Subcutaneous abdominal adipose tissue (tissue), 5 donors: ENCODE results near the gene CNNM4.

Source experiments
- H3K27ac ChIP-seq: one replicate; pipeline ENCODE4 v1.7.0; 2013; ENCODE audit warnings: low read depth, mild to moderate bottlenecking, inconsistent platforms, low read length, moderate library complexity
- H3K27me3 ChIP-seq, 5 donors: one replicate each; pipeline ENCODE4 v1.7.0; 2013; ENCODE audit warnings: low read length in 5 of 5, inconsistent platforms in 1 of 5; ENCODE audit not compliant: control insufficient read depth in 5 of 5, insufficient read depth in 4 of 5
- H3K36me3 ChIP-seq, 5 donors: one replicate each; pipeline ENCODE4 v1.7.0; 2013; ENCODE audit warnings: low read length in 5 of 5; ENCODE audit not compliant: control insufficient read depth in 5 of 5, insufficient read depth in 5 of 5
- H3K4me1 ChIP-seq, 5 donors: one replicate each; pipeline ENCODE4 v1.7.0; 2013; ENCODE audit warnings: low read length in 5 of 5, mild to moderate bottlenecking in 3 of 5, moderate library complexity in 1 of 5; ENCODE audit not compliant: control insufficient read depth in 5 of 5, insufficient read depth in 5 of 5
- H3K4me3 ChIP-seq, 5 donors: one replicate each; pipeline ENCODE4 v1.7.0; 2013; ENCODE audit warnings: low read length in 5 of 5, low read depth in 1 of 5
- H3K9ac ChIP-seq, 5 donors: one replicate each; pipeline ENCODE4 v1.7.0; 2013; ENCODE audit warnings: low read length in 5 of 5, mild to moderate bottlenecking in 4 of 5, moderate library complexity in 3 of 5
- H3K9me3 ChIP-seq, 5 donors: one replicate each; pipeline ENCODE4 v1.7.0; 2013; ENCODE audit warnings: low read length in 5 of 5; ENCODE audit not compliant: control insufficient read depth in 5 of 5
- donor health status: healthy.
- donor health status: healthy.
- donor health status: healthy.
- donor health status: healthy.
- donor health status: healthy.

CNNM4 gene

DNA sequence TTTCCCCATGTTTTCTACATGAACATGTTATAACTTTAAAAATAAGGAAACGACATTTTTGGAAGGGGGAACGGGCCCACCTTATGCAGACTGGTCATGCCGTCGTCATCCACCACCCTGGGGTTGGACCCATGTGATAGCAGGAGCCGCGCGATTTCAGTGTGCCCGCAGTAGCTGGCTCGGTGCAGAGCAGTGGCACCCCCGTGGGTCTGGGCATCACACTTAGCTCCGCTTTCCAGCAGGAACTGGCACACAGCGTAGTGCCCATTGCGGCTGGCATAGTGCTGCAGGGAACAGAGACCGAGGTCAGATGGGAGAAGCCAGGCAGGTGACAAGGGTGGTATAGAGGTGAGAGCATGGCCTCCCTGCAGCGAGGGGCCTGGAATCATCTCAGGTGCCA is 92.6 kb downstream of the CNNM4 start:
- Histone ChIP-seq H3K9ac (no peak overlapping the region), H3K27ac (no peak overlapping the region), H3K9me3 (no peaks in the 10 kb centered on the region), H3K27me3 (no peaks in the 10 kb centered on the region), H3K4me1 (peaks cover 4 to 18% (median 14%) of the 10 kb centered on the region in 5 donors), H3K4me3 (no peak overlapping the region), H3K36me3 (peaks cover 3 to 36% (median 32%) of the 10 kb centered on the region in 5 donors)

DNA sequence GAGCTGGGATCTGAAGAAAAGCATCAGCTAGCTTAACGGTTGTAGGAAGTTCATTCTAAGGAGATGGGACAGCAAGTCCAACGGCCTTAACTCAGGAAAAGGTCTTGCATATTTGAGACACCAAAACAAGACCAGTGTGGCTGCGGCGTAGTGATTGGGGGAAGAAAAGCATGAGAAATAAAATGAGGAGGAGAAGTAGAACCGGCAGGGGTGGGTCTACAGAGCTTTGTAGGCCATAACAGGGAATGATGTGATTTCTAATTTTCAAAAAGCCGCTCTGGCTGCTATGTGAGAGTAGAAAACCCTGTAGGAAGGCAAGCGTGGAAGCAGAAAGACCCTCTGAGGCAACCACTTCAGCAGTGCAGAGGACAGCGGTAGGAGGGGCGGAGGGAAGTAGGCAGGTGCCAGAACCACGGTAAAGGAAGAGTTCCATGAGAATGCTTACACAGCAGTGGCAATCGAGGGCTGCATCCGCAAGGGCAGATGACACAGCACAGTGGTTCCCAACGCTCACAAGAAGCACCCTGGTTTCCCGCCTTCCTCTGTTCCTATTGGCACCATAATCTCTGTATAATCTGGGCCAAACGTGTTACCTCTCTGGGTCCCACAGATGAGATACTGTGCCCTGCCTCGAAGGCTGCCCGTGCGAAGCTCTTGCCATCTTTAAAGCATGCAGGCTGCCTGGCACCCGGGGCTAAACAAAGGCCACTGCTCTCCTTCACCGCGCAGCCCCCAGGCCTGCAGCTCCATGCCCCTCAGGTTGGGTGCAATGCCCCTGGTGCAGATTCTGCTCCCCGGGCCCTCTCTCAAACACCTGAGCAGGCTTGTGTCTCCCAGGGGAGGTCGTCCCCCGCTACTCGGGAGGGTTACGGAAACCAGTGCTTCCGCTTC is 96.3 kb downstream of the CNNM4 start:
- H3K4me1 ChIP-seq, result peaks cover 8 to 38% (median 28%) of the 10 kb centered on the region in 5 donors

DNA sequence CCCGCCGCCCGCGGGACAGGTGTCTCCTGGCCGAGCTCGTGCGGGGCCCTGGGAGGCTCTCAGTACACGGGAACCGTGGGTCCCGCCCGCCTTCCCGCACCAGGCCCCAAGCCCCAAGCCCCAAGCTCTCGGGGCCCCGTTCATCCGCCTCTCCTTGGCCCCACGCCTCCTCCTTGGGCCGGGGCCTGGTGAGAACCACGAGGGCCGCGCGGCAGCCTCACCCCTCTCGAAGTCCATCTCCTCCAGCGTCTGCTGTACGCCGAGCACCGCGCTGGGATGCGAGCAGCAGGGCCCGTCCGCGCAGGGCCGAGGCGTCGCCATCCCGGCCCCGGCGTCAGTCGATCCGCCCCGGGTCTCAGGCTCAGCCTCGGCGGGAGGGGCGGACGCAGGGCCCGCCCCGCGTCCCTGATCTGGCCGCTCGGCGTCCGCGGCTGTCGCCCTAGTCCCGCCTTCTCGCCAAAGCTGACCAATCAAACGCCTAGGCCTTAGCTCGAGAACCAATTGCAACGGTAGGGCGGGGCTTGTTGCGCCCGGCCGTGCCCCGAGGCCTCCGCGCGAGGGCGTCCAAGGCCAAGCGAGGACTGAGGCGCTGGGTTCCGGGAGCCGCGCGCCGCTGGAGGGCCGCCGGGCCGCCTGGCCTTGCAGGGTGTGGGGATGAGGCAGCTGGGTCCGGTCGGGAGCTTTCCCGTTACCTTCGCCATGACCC is 97.1 kb downstream of the CNNM4 start, which contains the start of gene ANKRD39:
TSS of gene ANKRD39 (minus strand) at position 350 of the 706 bp plus-strand sequence. CDS start at position 321, 29 bp downstream.
- Histone ChIP-seq H3K9ac (peak within 1 kb of the TSS; percentile 48 to 84 (median 76)), H3K9me3 (no peaks in the 10 kb centered on the region), H3K27ac (peak within 1 kb of the TSS; percentile 16), H3K4me3 (peak within 1 kb of the TSS; percentile 59 to 81 (median 73)), H3K4me1 (peaks cover 8 to 38% (median 28%) of the 10 kb centered on the region in 5 donors), H3K36me3 (peaks cover 3 to 34% (median 32%) of the 10 kb centered on the region in 5 donors), H3K27me3 (peaks cover 0 to 3% (median 0%) of the 10 kb centered on the region in 5 donors)

More for the DNA sequence above, 96.3 kb downstream of the CNNM4 start:
- peak overlapping the region; percentile 59 to 81 (median 73) for H3K4me3 ChIP-seq
- peak overlapping the region; percentile 48 to 84 (median 76) for H3K9ac ChIP-seq
- H3K9me3 ChIP-seq, result no peaks in the 10 kb centered on the region
- H3K27me3 ChIP-seq, result peaks cover 0 to 3% (median 0%) of the 10 kb centered on the region in 5 donors
- peaks cover 3 to 35% (median 34%) of the 10 kb centered on the region in 5 donors for H3K36me3 ChIP-seq
- H3K27ac ChIP-seq, result peak overlapping the region; percentile 16

DNA sequence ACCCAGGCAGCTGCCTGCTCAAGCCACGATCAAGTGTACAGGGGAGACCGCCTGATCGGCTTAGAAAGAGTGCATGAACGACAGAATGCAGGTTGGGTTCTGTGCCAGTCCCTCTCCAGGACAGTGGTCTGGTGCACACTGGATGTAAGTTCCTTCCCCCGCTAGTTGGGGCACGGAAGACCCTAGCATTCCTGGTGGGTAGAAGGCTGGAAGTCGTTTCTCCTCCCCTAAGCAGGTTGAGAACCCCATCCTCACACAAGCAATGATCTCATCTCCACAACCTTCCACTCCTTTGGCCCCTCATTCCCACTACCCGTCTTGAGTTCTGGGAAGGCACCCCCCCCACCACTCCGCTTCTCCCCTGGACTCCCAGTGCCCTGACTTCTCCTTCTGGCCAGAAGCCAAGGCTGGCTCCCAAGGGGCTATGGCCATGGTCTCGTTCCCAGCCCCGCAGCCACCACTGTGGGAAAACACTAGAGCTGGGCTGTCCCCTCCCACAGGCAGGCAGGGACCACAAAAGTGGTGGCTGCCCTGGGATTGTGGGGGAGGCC is 98.5 kb downstream of the CNNM4 start:
- Histone ChIP-seq H3K27ac (peak overlapping the region; percentile 55), H3K4me1 (peaks cover 8 to 38% (median 28%) of the 10 kb centered on the region in 5 donors), H3K27me3 (peaks cover 0 to 3% (median 0%) of the 10 kb centered on the region in 5 donors), H3K9me3 (no peaks in the 10 kb centered on the region), H3K4me3 (peak overlapping the region in 4 of 5 donors; percentile 54 to 81 (median 56)), H3K9ac (peak overlapping the region in 3 of 5 donors; percentile 16 to 68 (median 64)), H3K36me3 (peaks cover 0 to 39% (median 34%) of the 10 kb centered on the region in 5 donors)

DNA sequence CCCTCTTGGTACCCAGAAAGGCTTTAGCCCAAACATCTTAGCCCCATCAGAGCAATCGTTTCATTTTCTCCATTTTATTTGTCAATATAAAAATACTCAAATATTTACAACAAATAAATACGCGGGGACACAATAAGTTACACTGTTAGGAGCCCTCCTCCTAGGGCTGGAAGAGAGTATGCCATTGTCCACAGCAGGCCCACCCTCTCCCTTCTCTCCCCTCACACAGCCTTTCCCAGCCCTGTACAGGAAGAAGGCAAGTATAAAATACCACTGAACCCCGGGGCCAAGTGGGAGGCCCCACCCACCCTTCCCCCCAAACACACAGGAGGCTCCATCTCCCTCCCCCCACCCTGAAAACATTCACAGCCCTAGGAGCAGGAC is 99.0 kb downstream of the CNNM4 start:
- Histone ChIP-seq H3K9me3 (no peaks in the 10 kb centered on the region), H3K4me3 (peak overlapping the region in 1 of 5 donors; percentile 19), H3K36me3 (peaks cover 0 to 44% (median 38%) of the 10 kb centered on the region in 5 donors), H3K27ac (peak overlapping the region; percentile 55), H3K4me1 (peaks cover 8 to 38% (median 28%) of the 10 kb centered on the region in 5 donors), H3K9ac (peak overlapping the region in 1 of 5 donors; percentile 64), H3K27me3 (peaks cover 0 to 3% (median 0%) of the 10 kb centered on the region in 5 donors)

DNA sequence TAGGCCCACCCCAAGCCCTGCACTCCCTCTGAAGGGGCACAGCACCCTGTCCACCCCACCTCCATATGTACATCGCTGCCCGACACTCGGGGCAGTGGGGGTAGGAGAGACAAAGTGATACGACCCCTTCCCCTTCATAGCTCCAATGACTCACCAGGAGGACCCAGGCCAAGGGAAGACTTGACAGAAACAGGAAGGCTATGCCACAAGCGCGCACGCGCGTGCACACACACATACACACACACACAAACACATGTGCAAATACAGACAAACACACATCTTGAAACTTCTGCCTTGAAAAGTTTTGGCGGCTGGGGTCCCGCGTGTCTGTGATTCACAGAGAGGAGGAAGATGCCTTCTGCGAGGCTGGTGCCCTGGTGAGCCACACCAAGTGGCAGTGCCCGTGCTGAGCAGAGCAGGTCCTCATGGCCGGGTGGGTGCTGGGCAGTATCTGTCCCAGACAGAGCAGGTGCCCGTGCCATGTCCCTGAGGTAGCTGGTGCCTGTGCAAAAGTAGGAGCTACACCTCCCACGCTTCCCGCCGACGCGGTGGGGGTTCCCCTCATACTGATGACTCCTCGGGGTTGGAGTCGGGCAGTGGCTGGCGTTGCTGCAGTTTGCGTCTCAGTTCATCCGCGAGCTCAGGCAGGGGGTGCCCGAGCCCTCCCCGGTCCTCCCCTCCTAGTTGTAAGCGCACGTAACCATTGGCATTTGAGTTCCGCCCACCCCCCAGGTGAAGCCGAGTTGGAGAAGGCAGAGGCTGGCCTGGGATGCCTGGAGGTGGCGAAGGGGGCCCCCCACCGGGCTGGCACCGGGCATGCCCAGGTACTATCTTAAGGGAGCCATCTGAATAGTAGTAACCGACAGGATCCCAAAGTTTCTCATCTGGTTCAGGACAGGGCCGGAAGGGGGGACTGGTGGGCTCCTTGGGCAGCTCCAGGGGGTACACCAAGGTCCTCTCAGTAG is 99.6 kb downstream of the CNNM4 start:
- no peak overlapping the region for H3K27ac ChIP-seq
- H3K4me3 ChIP-seq, result no peak overlapping the region
- peaks cover 8 to 38% (median 28%) of the 10 kb centered on the region in 5 donors for H3K4me1 ChIP-seq
- H3K9me3 ChIP-seq, result no peaks in the 10 kb centered on the region
- peaks cover 0 to 3% (median 0%) of the 10 kb centered on the region in 5 donors for H3K27me3 ChIP-seq
- peaks cover 0 to 51% (median 45%) of the 10 kb centered on the region in 5 donors for H3K36me3 ChIP-seq
- H3K9ac ChIP-seq, result no peak overlapping the region

DNA sequence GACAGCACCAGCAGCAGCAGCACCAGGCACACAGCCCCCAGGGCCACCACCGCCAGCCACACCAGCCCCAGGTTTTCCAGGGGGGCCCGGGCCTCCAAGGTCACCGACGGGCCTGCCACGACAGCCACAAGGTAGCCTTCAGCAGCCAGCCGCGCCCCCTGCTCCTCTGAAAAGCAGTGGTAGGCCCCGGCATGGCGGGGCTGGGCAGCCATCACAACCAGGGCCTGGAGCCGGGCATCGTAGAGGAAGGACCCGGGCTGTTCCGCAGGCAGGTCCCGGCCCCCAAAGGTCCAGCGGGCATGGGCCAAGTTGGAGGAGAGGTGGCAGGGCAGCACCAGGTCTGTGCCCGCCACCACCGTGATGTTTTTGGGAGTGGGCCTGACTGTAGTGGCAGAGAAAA is 100.4 kb downstream of the CNNM4 start:
- peaks cover 0 to 3% (median 0%) of the 10 kb centered on the region in 5 donors for H3K27me3 ChIP-seq
- no peak overlapping the region for H3K9ac ChIP-seq
- H3K4me3 ChIP-seq, result no peak overlapping the region
- no peak overlapping the region for H3K27ac ChIP-seq
- H3K9me3 ChIP-seq, result no peaks in the 10 kb centered on the region
- H3K4me1 ChIP-seq, result peaks cover 8 to 43% (median 32%) of the 10 kb centered on the region in 5 donors
- peaks cover 0 to 58% (median 52%) of the 10 kb centered on the region in 5 donors for H3K36me3 ChIP-seq
